Keratinocyte (primary cell): ENCODE data around the gene CRISPLD2. TPM values are rescaled to one million over a fixed set of nuclear protein-coding genes. Genes with fewer than 3 reads are reported as not detected.

Experiments used
- DNase-seq: peaks from one replicate; pipeline ENCODE4 v3.0.0-alpha.2; 2011; ENCODE audit warnings: low read depth, missing footprints, low spot score
- FAIRE-seq: peaks from 2 replicates; lab custom pipeline; 2011; peaks lifted over from hg19 to GRCh38; lab: Jason Lieb, UNC
- H2AFZ ChIP-seq: 2 replicates; pipeline ENCODE4 v1.6.0; 2012; ENCODE audit warnings: low read length, control low read depth, inconsistent platforms; ENCODE audit not compliant: control insufficient read depth
- H3K27ac ChIP-seq: 2 replicates; pipeline ENCODE4 v1.5.1; 2011; ENCODE audit warnings: low read length; ENCODE audit not compliant: control insufficient read depth, insufficient read depth
- H3K27me3 ChIP-seq: 3 replicates; pipeline ENCODE4 v1.6.0; 2011; ENCODE audit warnings: low read length; ENCODE audit not compliant: control insufficient read depth, insufficient read depth; ENCODE audit errors: extremely low read depth
- H3K36me3 ChIP-seq, 2 experiments: 2 replicates in 1 of 2; 3 replicates in 1 of 2; pipeline ENCODE4 v1.5.1; 2011; ENCODE audit warnings: low read length in 2 of 2, mild to moderate bottlenecking in 1 of 2; ENCODE audit not compliant: control insufficient read depth in 2 of 2, insufficient read depth in 2 of 2; ENCODE audit errors: extremely low read depth in 1 of 2
- H3K4me1 ChIP-seq: 3 replicates; pipeline ENCODE4 v1.5.1; 2011; ENCODE audit warnings: low read length; ENCODE audit not compliant: control insufficient read depth, insufficient read depth; ENCODE audit errors: extremely low read depth
- H3K4me2 ChIP-seq: 3 replicates; pipeline ENCODE4 v1.6.0; 2011; ENCODE audit warnings: low read depth, low read length; ENCODE audit not compliant: control insufficient read depth, insufficient read depth; ENCODE audit errors: extremely low read depth
- H3K4me3 ChIP-seq, 3 experiments: fragments of 200-600 bp in 1 of 3; sonication (generic) in 1 of 3; 2 replicates in 2 of 3; 3 replicates in 1 of 3; pipeline ENCODE4 v1.5.1; 2011 to 2016; ENCODE audit warnings: low read length in 3 of 3, mild to moderate bottlenecking in 3 of 3, control low read depth in 2 of 3, inconsistent platforms in 1 of 3, low read depth in 1 of 3, mixed read lengths in 1 of 3, mixed run types in 1 of 3, moderate library complexity in 1 of 3; ENCODE audit not compliant: control insufficient read depth in 2 of 3, insufficient read depth in 2 of 3; ENCODE audit errors: extremely low read depth in 1 of 3
- H3K79me2 ChIP-seq: 2 replicates; pipeline ENCODE4 v1.6.0; 2012; ENCODE audit warnings: low read length; ENCODE audit not compliant: control insufficient read depth, insufficient read depth
- H3K9ac ChIP-seq: 3 replicates; pipeline ENCODE4 v1.6.0; 2011; ENCODE audit warnings: low read length; ENCODE audit not compliant: control insufficient read depth, insufficient read depth; ENCODE audit errors: extremely low read depth
- H3K9me1 ChIP-seq: 3 replicates; pipeline ENCODE4 v1.6.0; 2011; ENCODE audit warnings: low read length; ENCODE audit not compliant: control insufficient read depth, insufficient read depth; ENCODE audit errors: extremely low read depth
- H3K9me3 ChIP-seq: 2 replicates; pipeline ENCODE4 v1.5.1; 2012; ENCODE audit warnings: low read depth, low read length; ENCODE audit not compliant: control insufficient read depth
- H4K20me1 ChIP-seq: 3 replicates; pipeline ENCODE4 v1.6.0; 2011; ENCODE audit warnings: low read length; ENCODE audit not compliant: control insufficient read depth, insufficient read depth; ENCODE audit errors: extremely low read depth
- EZH2 ChIP-seq: IDR thresholded peaks from one replicate; pipeline ENCODE4 v1.6.1; 2012; ENCODE audit warnings: inconsistent platforms, mild to moderate bottlenecking, low read length, moderate library complexity
- dilution Hi-C: fragments of 300-500 bp; cut with MboI; formaldehyde crosslinking; loops from one replicate; pipeline ENCODE4 v1.7.0; 2020; ENCODE audit warnings: low sequenced_read_pairs; ENCODE audit not compliant: extremely low pct_ligation_motif_present
- polyA plus RNA-seq, 5 experiments: library from polyadenylated mRNA; depleted of rRNA in 3 of 5; stranded (reverse) in 3 of 5; stranded (forward) in 1 of 5; unstranded in 1 of 5; fragments of >200 nt; gene quantifications; 1 replicate in 1 of 5; 2 replicates in 3 of 5; 3 replicates in 1 of 5; pipeline versions ENCODE4 v1.2.1 to v1.2.3, GENCODE V29; 2011 to 2012; ENCODE audit warnings: missing spikeins in 2 of 5, low read depth in 1 of 5, low replicate concordance in 1 of 5
- TF ChIP-seq, protein P1 (sequence below), 3 experiments: IDR thresholded peaks in 1 of 3; conservative IDR thresholded peaks in 1 of 3; optimal IDR thresholded peaks in 1 of 3; 2 replicates in 2 of 3; 3 replicates in 1 of 3; pipeline versions ENCODE3 to v1.5.1; 2011; ENCODE audit warnings: low read length in 3 of 3, mild to moderate bottlenecking in 3 of 3, moderate library complexity in 2 of 3, control low read depth in 1 of 3, inconsistent platforms in 1 of 3; ENCODE audit not compliant: insufficient read depth in 2 of 3; ENCODE audit errors: extremely low read depth in 1 of 3

The CRISPLD2 gene
- polyA plus RNA-seq, 1 donor (not counting 4 experiments of a cell fraction or from before 2014, with no cell fraction given), result 1.2 TPM

DNA sequence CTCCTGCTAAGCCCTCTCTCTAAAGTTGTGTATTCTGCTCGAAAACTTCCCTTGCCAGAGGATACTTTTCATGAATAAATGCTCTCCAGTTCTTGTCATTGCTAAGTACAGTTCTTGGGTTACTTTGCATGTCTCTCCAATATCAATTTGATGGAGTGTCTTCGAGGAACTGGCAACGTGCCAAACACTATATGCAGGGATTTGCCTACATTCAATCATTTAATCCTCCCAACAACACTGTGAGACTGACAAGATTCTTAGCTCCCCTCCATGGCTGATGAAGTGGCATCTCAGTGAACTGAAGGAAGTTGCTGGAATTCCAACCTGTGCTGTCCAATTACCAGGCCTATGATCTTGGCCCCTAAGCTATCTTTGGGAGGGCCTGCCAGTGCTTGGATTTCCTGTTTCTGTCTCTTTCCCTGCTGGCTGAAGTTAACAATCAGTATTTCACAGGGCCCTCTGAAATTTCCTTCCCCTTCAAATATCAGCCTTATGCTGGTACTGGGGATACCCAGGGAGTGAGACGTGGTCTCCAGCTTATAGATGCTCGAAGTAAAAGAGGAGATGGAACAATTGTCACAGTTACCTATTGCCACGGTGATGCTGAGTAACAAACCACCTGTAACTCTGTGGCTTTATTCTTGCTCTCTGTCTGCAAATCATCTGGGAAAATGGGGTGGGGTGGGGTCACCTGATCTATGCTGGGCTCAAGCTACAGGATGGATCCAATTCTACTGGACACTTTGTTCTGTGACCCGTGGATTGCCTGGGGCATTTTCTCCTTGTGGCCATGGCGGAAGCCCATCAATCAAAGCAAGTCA is 19.4 kb upstream of the CRISPLD2 start:
- Histone ChIP-seq H4K20me1 (no peaks in the 10 kb centered on the region), H3K9ac (no peak overlapping the region), H2AFZ (no peak overlapping the region), H3K4me3 (no peak overlapping the region), H3K9me1 (no peaks in the 10 kb centered on the region), H3K27ac (no peak overlapping the region), H3K36me3 (peaks cover 0 to under 1% of the 10 kb centered on the region in 2 experiments), H3K4me1 (peaks cover under 1% of the 10 kb centered on the region), H3K9me3 (no peaks in the 10 kb centered on the region), H3K79me2 (no peaks in the 10 kb centered on the region), H3K27me3 (no peaks in the 10 kb centered on the region), H3K4me2 (no peak overlapping the region)
- no peak for DNase-seq
- FAIRE-seq, result no peak
- dilution Hi-C loops, result no loop called here
- TF ChIP-seq, protein P1, sequence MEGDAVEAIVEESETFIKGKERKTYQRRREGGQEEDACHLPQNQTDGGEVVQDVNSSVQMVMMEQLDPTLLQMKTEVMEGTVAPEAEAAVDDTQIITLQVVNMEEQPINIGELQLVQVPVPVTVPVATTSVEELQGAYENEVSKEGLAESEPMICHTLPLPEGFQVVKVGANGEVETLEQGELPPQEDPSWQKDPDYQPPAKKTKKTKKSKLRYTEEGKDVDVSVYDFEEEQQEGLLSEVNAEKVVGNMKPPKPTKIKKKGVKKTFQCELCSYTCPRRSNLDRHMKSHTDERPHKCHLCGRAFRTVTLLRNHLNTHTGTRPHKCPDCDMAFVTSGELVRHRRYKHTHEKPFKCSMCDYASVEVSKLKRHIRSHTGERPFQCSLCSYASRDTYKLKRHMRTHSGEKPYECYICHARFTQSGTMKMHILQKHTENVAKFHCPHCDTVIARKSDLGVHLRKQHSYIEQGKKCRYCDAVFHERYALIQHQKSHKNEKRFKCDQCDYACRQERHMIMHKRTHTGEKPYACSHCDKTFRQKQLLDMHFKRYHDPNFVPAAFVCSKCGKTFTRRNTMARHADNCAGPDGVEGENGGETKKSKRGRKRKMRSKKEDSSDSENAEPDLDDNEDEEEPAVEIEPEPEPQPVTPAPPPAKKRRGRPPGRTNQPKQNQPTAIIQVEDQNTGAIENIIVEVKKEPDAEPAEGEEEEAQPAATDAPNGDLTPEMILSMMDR (optimal IDR thresholded peaks at IDR 0.05 in 1 of 3, IDR thresholded peaks at IDR 0.05 in 1 of 3, conservative IDR thresholded peaks at IDR 0.05 in 1 of 3; ENCODE audit: extremely low read depth in 1 of 3, insufficient read depth in 2 of 3, low read length in 3 of 3), result no peak
- TF ChIP-seq EZH2, result no peak

DNA sequence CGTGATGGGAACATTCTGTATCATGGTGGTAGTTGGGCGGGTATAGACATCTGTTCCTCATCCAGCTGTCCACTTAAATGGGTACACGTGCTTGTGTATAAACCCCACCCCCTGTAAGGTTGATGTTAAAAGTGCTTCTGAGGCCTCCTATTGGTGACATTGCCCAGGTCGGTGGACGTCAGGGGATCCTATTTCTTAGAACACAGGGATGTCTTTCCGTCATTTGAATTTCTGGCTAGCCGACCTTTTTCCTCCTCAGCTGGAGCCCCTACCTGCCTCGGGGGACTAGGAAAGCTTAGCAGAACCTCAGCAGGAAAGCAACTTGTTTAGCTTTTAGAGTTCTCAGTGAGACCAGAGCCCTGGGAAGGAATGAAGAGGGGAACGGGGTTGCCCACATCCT is 16.6 kb upstream of the CRISPLD2 start:
- Histone ChIP-seq H3K79me2 (no peaks in the 10 kb centered on the region), H2AFZ (no peak overlapping the region), H3K36me3 (no peaks in the 10 kb centered on the region), H3K9me1 (no peaks in the 10 kb centered on the region), H4K20me1 (no peaks in the 10 kb centered on the region), H3K4me3 (no peak overlapping the region), H3K27ac (no peak overlapping the region), H3K4me1 (no peaks in the 10 kb centered on the region), H3K9ac (no peak overlapping the region), H3K4me2 (no peak overlapping the region), H3K27me3 (peaks cover 9% of the 10 kb centered on the region), H3K9me3 (no peaks in the 10 kb centered on the region)
- TF ChIP-seq, protein P1 (optimal IDR thresholded peaks at IDR 0.05 in 1 of 3, IDR thresholded peaks at IDR 0.05 in 1 of 3, conservative IDR thresholded peaks at IDR 0.05 in 1 of 3; ENCODE audit: extremely low read depth in 1 of 3, insufficient read depth in 2 of 3, low read length in 3 of 3), result no peak
- no peak for TF ChIP-seq EZH2
- dilution Hi-C loops, result no loop called here
- no peak for FAIRE-seq
- no peak for DNase-seq
